Activated CD4-positive, alpha-beta memory T cell treated with anti-CD3 and anti-CD28 coated beads for 36 hours (primary cell): Measurements from ENCODE around the gene ADAMTSL3. TPM values are rescaled to one million over a fixed set of nuclear protein-coding genes. Genes with fewer than 3 reads are reported as not detected.

Experiments used
- CTCF ChIA-PET: fragments of 350-600 bp; sonication (Branson Sonifier 250); formaldehyde crosslinking; loops from one replicate; lab custom pipeline; 2021; ENCODE audit warnings: antibody characterized with exemption, inconsistent platforms; lab: Charles Lee
- POLR2A ChIA-PET: fragments of 350-600 bp; sonication (Branson Sonifier 250); formaldehyde crosslinking; loops from one replicate; lab custom pipeline; 2021; ENCODE audit warnings: antibody characterized with exemption; lab: Charles Lee
- DNase-seq: peaks from one replicate; pipeline ENCODE4 v3.0.0-alpha.2; 2020
- H3K27ac Mint-ChIP-seq: one replicate; pipeline ENCODE4 v1.8.0; 2021; ENCODE audit warnings: mixed read lengths
- H3K27me3 Mint-ChIP-seq: one replicate; pipeline ENCODE4 v1.8.0; 2021; ENCODE audit warnings: mixed read lengths
- H3K36me3 Mint-ChIP-seq: one replicate; pipeline ENCODE4 v1.8.0; 2021; ENCODE audit warnings: mixed read lengths
- H3K4me1 Mint-ChIP-seq: one replicate; pipeline ENCODE4 v1.8.0; 2021; ENCODE audit warnings: low read depth, mixed read lengths
- H3K4me3 Mint-ChIP-seq: one replicate; pipeline ENCODE4 v1.8.0; 2021; ENCODE audit warnings: mild to moderate bottlenecking, mixed read lengths
- H3K9me3 Mint-ChIP-seq: one replicate; pipeline ENCODE4 v1.8.0; 2021; ENCODE audit warnings: mixed read lengths
- intact Hi-C: fragments of 100-400 bp; cut with micrococcal nuclease; formaldehyde crosslinking; loops from one replicate; pipeline ENCODE4 v1.15.1; 2023
- total RNA-seq, 2 experiments: library from RNA; stranded (reverse); gene quantifications; one replicate each; pipeline ENCODE4 v1.2.3, GENCODE V29; 2021

ADAMTSL3 gene
- total RNA-seq, 2 experiments from 2014 or later = not detected

GRCh38 chr15:83775738-83776137 lies 121.8 kb downstream of the ADAMTSL3 start:
- Mint-ChIP-seq H3K9me3 (no peaks in the 10 kb centered on the region), H3K4me1 (no peaks in the 10 kb centered on the region), H3K4me3 (no peak overlapping the region), H3K27me3 (peaks cover 9% of the 10 kb centered on the region), H3K36me3 (no peaks in the 10 kb centered on the region), H3K27ac (no peak overlapping the region)
- POLR2A ChIA-PET = no interaction called here
- CTCF ChIA-PET = interaction anchor here (0.6 kb wide), 1 partner anchor 240 kb away, joined by 7 read pairs; no protein-coding TSS in a partner anchor
- intact Hi-C loops = no loop called here
- DNase-seq = no peak

- H3K9me3 Mint-ChIP-seq = peaks cover 6% of the 10 kb centered on the region
- no peak overlapping the region for H3K27ac Mint-ChIP-seq
- ChIA-PET POLR2A (no interaction called here), CTCF (no interaction called here)
- DNase-seq = no peak
- intact Hi-C loops = no loop called here
- peaks cover 7% of the 10 kb centered on the region for H3K27me3 Mint-ChIP-seq
- no peaks in the 10 kb centered on the region for H3K4me1 Mint-ChIP-seq
- H3K36me3 Mint-ChIP-seq = no peaks in the 10 kb centered on the region
- H3K4me3 Mint-ChIP-seq = no peak overlapping the region
Observed at GRCh38 chr15:83776986-83777385, 123.1 kb downstream of the ADAMTSL3 start.

DNA sequence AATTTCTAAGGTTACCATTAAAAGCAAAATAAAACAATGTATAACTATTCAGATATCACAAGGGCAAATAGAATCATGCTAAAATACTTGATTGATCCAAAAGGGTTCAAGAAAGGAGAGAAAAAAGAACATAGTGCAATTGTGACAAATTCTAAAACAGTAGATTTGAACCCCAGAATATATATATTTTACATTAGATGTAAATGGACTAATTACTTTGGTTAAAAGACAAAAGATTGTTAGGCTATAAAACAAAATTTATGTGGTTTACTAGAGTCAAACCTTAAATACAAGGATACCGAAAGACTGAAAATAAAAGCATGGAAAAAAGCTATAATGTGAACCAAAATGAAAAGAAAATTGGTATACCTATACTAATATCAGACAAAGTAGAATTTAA lies 129.3 kb downstream of the ADAMTSL3 start:
- ChIA-PET POLR2A (no interaction called here), CTCF (no interaction called here)
- Mint-ChIP-seq H3K4me1 (no peaks in the 10 kb centered on the region), H3K27me3 (peaks cover 2% of the 10 kb centered on the region), H3K27ac (no peak overlapping the region), H3K36me3 (no peaks in the 10 kb centered on the region), H3K4me3 (no peak overlapping the region), H3K9me3 (peaks cover 9% of the 10 kb centered on the region)
- intact Hi-C loops = no loop called here
- no peak for DNase-seq

DNA sequence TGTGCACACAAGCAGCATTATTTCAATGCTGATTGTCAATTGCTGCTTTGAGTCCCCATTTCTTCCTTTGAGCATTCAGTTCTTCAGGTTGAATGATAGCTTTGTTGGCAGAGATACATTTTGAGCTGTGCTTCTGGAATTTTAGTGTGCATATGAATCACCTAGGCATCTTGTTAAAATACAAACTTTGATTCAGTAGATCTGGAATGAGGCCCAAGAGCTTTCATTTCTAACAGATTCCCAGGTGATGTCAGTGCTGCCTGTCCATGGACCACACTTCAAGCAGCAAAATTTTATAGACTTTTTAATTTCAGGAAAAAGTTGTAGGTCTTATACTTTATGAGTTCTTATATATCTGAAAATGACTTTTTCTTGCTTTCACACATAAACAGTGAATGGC lies 131.1 kb downstream of the ADAMTSL3 start:
- Mint-ChIP-seq H3K9me3 (peaks cover 9% of the 10 kb centered on the region), H3K27ac (no peak overlapping the region), H3K4me3 (no peak overlapping the region), H3K4me1 (no peaks in the 10 kb centered on the region), H3K27me3 (peaks cover 1% of the 10 kb centered on the region), H3K36me3 (no peaks in the 10 kb centered on the region)
- intact Hi-C loops = no loop called here
- no peak for DNase-seq
- POLR2A ChIA-PET = no interaction called here
- CTCF ChIA-PET = no interaction called here

DNA sequence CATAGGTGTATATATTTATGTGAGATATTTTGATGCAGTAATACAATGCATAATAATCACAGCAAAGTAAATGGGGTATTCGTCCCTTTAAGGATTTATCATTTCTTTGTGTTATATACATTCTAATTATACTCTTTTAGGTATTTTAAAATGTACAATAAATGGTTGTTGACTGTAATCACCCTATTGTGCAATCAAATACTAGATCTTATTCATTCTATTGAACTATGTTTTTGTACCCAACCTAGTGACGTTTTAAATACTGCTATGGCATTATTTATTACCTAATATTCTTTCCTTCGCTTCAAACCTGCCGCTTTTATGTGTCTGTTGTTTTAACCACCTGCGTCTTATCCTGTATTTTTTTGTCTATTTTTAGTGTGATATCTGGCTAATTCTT lies 132.4 kb downstream of the ADAMTSL3 start:
- Mint-ChIP-seq H3K9me3 (peaks cover 7% of the 10 kb centered on the region), H3K36me3 (no peaks in the 10 kb centered on the region), H3K4me3 (no peak overlapping the region), H3K4me1 (no peaks in the 10 kb centered on the region), H3K27me3 (peaks cover 1% of the 10 kb centered on the region), H3K27ac (no peak overlapping the region)
- CTCF ChIA-PET = no interaction called here
- POLR2A ChIA-PET = no interaction called here
- DNase-seq = no peak
- intact Hi-C loops = no loop called here

DNA sequence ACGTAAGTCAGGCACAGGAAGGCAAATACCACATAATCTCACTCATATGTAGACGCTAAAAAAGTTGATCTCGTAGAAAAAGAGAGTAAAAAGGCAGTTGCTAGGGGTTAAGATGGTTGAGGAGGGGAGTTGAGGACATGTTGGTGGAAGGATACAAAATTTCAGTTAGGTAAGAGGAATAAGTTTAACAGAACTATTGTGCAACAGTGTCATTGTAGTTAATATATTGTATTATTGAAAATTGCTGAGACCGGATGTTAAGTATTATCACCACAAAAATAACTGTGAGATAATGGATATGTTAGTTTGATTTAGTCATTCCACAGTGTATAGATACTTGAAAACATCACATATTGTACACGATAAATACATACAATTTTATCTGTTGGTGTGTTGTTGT lies 139.1 kb downstream of the ADAMTSL3 start:
- Mint-ChIP-seq H3K27ac (no peak overlapping the region), H3K36me3 (no peaks in the 10 kb centered on the region), H3K9me3 (no peaks in the 10 kb centered on the region), H3K4me1 (no peaks in the 10 kb centered on the region), H3K4me3 (no peak overlapping the region), H3K27me3 (peaks cover 5% of the 10 kb centered on the region)
- intact Hi-C loops = no loop called here
- ChIA-PET CTCF (no interaction called here), POLR2A (no interaction called here)
- DNase-seq = no peak

GRCh38 chr15:83794209-83794608 lies 140.3 kb downstream of the ADAMTSL3 start:
- ChIA-PET CTCF (no interaction called here), POLR2A (no interaction called here)
- H3K27ac Mint-ChIP-seq = no peak overlapping the region
- intact Hi-C loops = no loop called here
- no peaks in the 10 kb centered on the region for H3K36me3 Mint-ChIP-seq
- H3K9me3 Mint-ChIP-seq = no peaks in the 10 kb centered on the region
- DNase-seq = no peak
- no peak overlapping the region for H3K4me3 Mint-ChIP-seq
- H3K27me3 Mint-ChIP-seq = peaks cover 5% of the 10 kb centered on the region
- H3K4me1 Mint-ChIP-seq = no peaks in the 10 kb centered on the region

DNA sequence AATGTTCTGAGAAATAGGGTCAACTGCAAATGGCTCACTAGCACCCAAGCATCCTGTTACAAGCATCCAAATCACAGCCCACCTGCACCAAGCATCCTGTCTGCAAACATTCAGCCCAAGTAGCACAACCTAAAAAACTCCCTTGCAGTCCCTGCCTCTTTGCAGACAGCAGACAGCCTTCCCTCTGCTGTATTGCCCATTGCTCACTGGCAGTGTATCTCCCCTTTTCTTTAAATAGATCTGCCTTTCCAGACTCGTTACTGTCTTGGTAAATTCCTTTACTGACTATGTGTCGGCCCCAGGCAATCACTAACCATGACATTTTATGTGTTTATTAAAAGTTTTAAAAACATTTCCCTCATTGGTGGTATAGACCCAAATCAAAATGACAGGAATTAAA lies 155.4 kb downstream of the ADAMTSL3 start:
- Mint-ChIP-seq H3K27ac (no peak overlapping the region), H3K9me3 (peaks cover 9% of the 10 kb centered on the region), H3K4me1 (no peaks in the 10 kb centered on the region), H3K4me3 (no peak overlapping the region), H3K36me3 (no peaks in the 10 kb centered on the region), H3K27me3 (peaks cover 2% of the 10 kb centered on the region)
- DNase-seq = no peak
- intact Hi-C loops = no loop called here
- CTCF ChIA-PET = no interaction called here
- POLR2A ChIA-PET = no interaction called here

- H3K4me1 Mint-ChIP-seq = no peaks in the 10 kb centered on the region
- ChIA-PET CTCF (no interaction called here), POLR2A (no interaction called here)
- H3K27ac Mint-ChIP-seq = no peak overlapping the region
- H3K27me3 Mint-ChIP-seq = peaks cover 3% of the 10 kb centered on the region
- no peak overlapping the region for H3K4me3 Mint-ChIP-seq
- peaks cover 9% of the 10 kb centered on the region for H3K9me3 Mint-ChIP-seq
- intact Hi-C loops = no loop called here
- no peak for DNase-seq
- H3K36me3 Mint-ChIP-seq = no peaks in the 10 kb centered on the region
Observed at GRCh38 chr15:83810110-83810509, 156.2 kb downstream of the ADAMTSL3 start.

DNA sequence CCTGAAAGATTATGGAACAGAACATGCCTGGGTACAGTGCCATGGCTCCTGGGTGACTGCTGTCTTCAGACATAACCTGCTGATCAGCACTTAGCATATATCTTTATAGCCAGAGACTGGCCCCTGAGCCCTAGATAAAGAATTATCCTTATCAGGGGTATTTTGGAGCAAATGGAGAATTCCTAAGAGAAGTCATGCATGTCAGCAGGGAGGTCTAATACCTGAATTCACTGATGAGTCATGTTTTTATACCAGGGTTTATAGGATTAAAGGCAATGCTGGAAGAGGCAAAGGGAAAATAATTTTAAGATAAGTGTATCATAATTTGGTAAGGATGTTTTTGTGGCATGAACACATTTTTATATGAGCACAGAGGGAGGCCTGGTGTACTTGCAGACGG lies 159.8 kb downstream of the ADAMTSL3 start:
- H3K27ac Mint-ChIP-seq = no peak overlapping the region
- CTCF ChIA-PET = no interaction called here

DNA sequence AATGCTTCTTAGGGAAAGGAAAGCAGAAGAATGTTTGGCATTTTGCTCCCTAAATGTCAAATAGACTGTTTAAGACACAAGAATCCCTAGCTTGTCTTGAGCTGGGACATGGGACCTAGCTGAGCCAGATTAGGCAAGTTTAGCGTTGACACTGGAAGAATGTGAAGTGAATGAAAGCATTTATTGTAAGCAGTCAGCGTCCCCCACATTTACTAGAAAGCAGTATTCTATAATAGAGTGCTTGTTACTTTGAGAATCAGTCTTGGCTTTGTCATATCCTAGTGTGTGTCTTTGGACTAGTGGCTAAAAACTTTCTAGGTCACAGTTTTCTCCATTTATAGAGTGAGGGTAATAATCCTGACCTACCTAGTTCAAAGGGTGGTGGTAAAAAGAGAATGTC lies 161.6 kb downstream of the ADAMTSL3 start:
- Mint-ChIP-seq H3K27ac (no peak overlapping the region), H3K36me3 (no peaks in the 10 kb centered on the region), H3K9me3 (no peaks in the 10 kb centered on the region), H3K27me3 (peaks cover 3% of the 10 kb centered on the region), H3K4me1 (no peaks in the 10 kb centered on the region), H3K4me3 (no peak overlapping the region)
- no peak for DNase-seq
- POLR2A ChIA-PET = no interaction called here
- CTCF ChIA-PET = no interaction called here
- intact Hi-C loops = no loop called here

More for the DNA sequence above, 159.8 kb downstream of the ADAMTSL3 start:
- Mint-ChIP-seq H3K4me1 (no peaks in the 10 kb centered on the region), H3K36me3 (no peaks in the 10 kb centered on the region), H3K4me3 (no peak overlapping the region), H3K9me3 (no peaks in the 10 kb centered on the region), H3K27me3 (peaks cover 3% of the 10 kb centered on the region)
- intact Hi-C loops = no loop called here
- DNase-seq = no peak
- POLR2A ChIA-PET = no interaction called here

- POLR2A ChIA-PET = no interaction called here
- Mint-ChIP-seq H3K9me3 (no peaks in the 10 kb centered on the region), H3K4me3 (no peak overlapping the region), H3K27ac (no peak overlapping the region), H3K27me3 (peaks cover 3% of the 10 kb centered on the region), H3K4me1 (no peaks in the 10 kb centered on the region), H3K36me3 (no peaks in the 10 kb centered on the region)
- CTCF ChIA-PET = no interaction called here
- intact Hi-C loops = no loop called here
- no peak for DNase-seq
Observed at GRCh38 chr15:83816124-83816883, 162.4 kb downstream of the ADAMTSL3 start.

- Mint-ChIP-seq H3K9me3 (peaks cover 3% of the 10 kb centered on the region), H3K27me3 (peaks cover 3% of the 10 kb centered on the region), H3K27ac (no peak overlapping the region), H3K4me1 (no peaks in the 10 kb centered on the region), H3K4me3 (no peak overlapping the region), H3K36me3 (no peaks in the 10 kb centered on the region)
- intact Hi-C loops = no loop called here
- POLR2A ChIA-PET = no interaction called here
- no peak for DNase-seq
- CTCF ChIA-PET = no interaction called here
Observed at GRCh38 chr15:83818591-83818990, 164.7 kb downstream of the ADAMTSL3 start.
